ENCODE measurements around the gene SLC12A8. TPM values are rescaled to one million over a fixed set of nuclear protein-coding genes. Genes with fewer than 3 reads are reported as not detected.
A peak's percentile ranks its signal among the peaks of the same experiment; 100 is the strongest.

The SLC12A8 gene
- total RNA-seq, 1 donor from 2014 or later, result 8.0 TPM

DNA sequence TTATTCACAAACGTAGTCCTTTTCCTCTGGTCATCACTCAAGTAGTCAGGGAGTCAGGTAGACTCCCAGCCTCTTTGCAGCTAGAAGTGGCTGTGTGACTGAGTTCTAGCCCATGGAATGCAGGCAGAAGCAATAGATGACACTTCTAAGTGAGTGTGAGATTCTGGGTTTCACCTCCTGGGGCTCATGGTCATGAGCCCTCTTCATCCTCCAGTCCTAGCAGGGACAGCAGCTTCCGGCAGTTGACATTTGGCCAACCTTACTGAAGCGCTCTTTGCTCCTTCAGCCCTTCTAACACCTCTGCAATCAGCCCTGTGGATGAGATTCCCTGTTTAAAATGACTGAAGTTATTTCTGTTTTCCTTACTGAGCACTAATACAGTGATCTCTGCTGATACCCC lies 21.8 kb downstream of the SLC12A8 start:
- H3K9me3 Mint-ChIP-seq, result no peaks in the 10 kb centered on the region
- DNase-seq (ENCODE audit: low spot score in 2 of 2, unreplicated experiment in 2 of 2), result no peak
- TF ChIP-seq CTCF (IDR thresholded peaks at IDR 0.05; ENCODE audit: unreplicated experiment), result no peak
- H3K27ac Mint-ChIP-seq, result no peak overlapping the region
- no peak overlapping the region for H3K4me3 Mint-ChIP-seq
- peaks cover 7% of the 10 kb centered on the region for H3K36me3 Mint-ChIP-seq
- no peaks in the 10 kb centered on the region for H3K27me3 Mint-ChIP-seq (ENCODE audit: low read depth)
- H3K4me1 Mint-ChIP-seq, result peaks cover 13% of the 10 kb centered on the region

- no peak overlapping the region for H3K27ac Mint-ChIP-seq
- no peak for TF ChIP-seq CTCF (IDR thresholded peaks at IDR 0.05; ENCODE audit: unreplicated experiment)
- no peaks in the 10 kb centered on the region for H3K9me3 Mint-ChIP-seq
- DNase-seq (ENCODE audit: low spot score in 2 of 2, unreplicated experiment in 2 of 2), result no peak
- no peak overlapping the region for H3K4me3 Mint-ChIP-seq
- peaks cover 8% of the 10 kb centered on the region for H3K36me3 Mint-ChIP-seq
- H3K27me3 Mint-ChIP-seq (ENCODE audit: low read depth), result no peaks in the 10 kb centered on the region
- H3K4me1 Mint-ChIP-seq, result peaks cover 13% of the 10 kb centered on the region
Observed at GRCh38 chr3:125189378-125190165, 23.0 kb downstream of the SLC12A8 start.

DNA sequence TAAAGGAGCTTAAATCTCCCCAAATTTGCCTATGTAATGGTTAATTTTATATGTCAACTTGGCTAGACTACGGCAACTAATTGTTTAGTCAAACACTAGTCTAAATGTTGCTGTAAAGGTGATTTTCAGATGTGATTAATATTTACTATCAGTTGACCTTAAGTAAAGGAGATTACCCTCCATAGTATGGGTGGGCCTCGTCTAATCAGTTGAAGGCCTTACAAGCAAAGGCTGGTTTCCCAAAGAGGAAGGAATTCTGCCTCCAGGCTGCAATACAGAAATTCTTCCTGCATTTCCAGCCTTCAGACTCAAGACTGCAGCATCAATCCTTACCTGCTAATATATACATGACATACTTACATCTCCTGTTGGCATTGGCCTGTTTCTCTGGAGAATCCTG lies 23.6 kb downstream of the SLC12A8 start:
- Mint-ChIP-seq H3K4me1 (peaks cover 9% of the 10 kb centered on the region), H3K4me3 (no peak overlapping the region), H3K9me3 (no peaks in the 10 kb centered on the region), H3K27ac (no peak overlapping the region), H3K27me3 (ENCODE audit: low read depth) (no peaks in the 10 kb centered on the region), H3K36me3 (peaks cover 8% of the 10 kb centered on the region)
- no peak for TF ChIP-seq CTCF (IDR thresholded peaks at IDR 0.05; ENCODE audit: unreplicated experiment)
- no peak for DNase-seq (ENCODE audit: low spot score in 2 of 2, unreplicated experiment in 2 of 2)

- no peaks in the 10 kb centered on the region for H3K9me3 Mint-ChIP-seq
- DNase-seq (ENCODE audit: low spot score in 2 of 2, unreplicated experiment in 2 of 2), result no peak
- peaks cover 9% of the 10 kb centered on the region for H3K4me1 Mint-ChIP-seq
- no peak overlapping the region for H3K4me3 Mint-ChIP-seq
- H3K27ac Mint-ChIP-seq, result no peak overlapping the region
- TF ChIP-seq CTCF (IDR thresholded peaks at IDR 0.05; ENCODE audit: unreplicated experiment), result no peak
- peaks cover 8% of the 10 kb centered on the region for H3K36me3 Mint-ChIP-seq
- H3K27me3 Mint-ChIP-seq (ENCODE audit: low read depth), result no peaks in the 10 kb centered on the region
Observed at GRCh38 chr3:125187599-125187910, 25.0 kb downstream of the SLC12A8 start.

GRCh38 chr3:125186800-125187598 lies 25.5 kb downstream of the SLC12A8 start:
- DNase-seq (ENCODE audit: low spot score in 2 of 2, unreplicated experiment in 2 of 2), result no peak
- no peak for TF ChIP-seq CTCF (IDR thresholded peaks at IDR 0.05; ENCODE audit: unreplicated experiment)
- Mint-ChIP-seq H3K36me3 (peaks cover 8% of the 10 kb centered on the region), H3K27ac (peak overlapping the region; percentile 26), H3K27me3 (ENCODE audit: low read depth) (no peaks in the 10 kb centered on the region), H3K4me3 (no peak overlapping the region), H3K4me1 (peaks cover 6% of the 10 kb centered on the region), H3K9me3 (no peaks in the 10 kb centered on the region)

All from mesothelial cell of epicardium (in vitro differentiated cells).